HCT116 (cell line): ENCODE measurements around the gene FYCO1. TPM values are rescaled to one million over a fixed set of nuclear protein-coding genes. Genes with fewer than 3 reads are reported as not detected.

ENCODE experiments used
- ATAC-seq: fragments of 200-7000 bp; cut with Tn5 transposase; 2 replicates; pipeline ENCODE4 v1.9.1; 2020; ENCODE audit warnings: mild to moderate bottlenecking, moderate library complexity
- BruUV-seq: library from RNA; stranded (reverse); fragments of 400-500 nt; replicated peaks from 2 replicates; lab custom pipeline; 2021; lab: Mats Ljungman, UMichigan
- CTCF ChIA-PET: fragments of 300-600 bp; sonication (Branson Sonifier 250); formaldehyde crosslinking; loops from one replicate; lab custom pipeline; 2021; ENCODE audit warnings: antibody characterized with exemption; lab: Charles Lee
- POLR2A ChIA-PET: fragments of 300-600, 350-600 bp; sonication (Branson Sonifier 250); formaldehyde crosslinking; loops from one replicate; lab custom pipeline; 2021; ENCODE audit warnings: antibody characterized with exemption; lab: Charles Lee
- RAD21 ChIA-PET, 2 experiments: fragments of 300-600 bp; sonication (Branson Sonifier 250); formaldehyde crosslinking; loops; one replicate each; lab custom pipeline; 2023; ENCODE audit warnings: low total read pairs in 2 of 2; ENCODE audit not compliant: uncharacterized antibody in 2 of 2, unreplicated experiment in 2 of 2, low non-redundant PET in 1 of 2; lab: Charles Lee
- DNase-seq: peaks from one replicate; pipeline ENCODE4 v3.0.0-alpha.2; 2010; ENCODE audit warnings: low read depth, low spot score
- H2AFZ ChIP-seq: fragments of 200-600 bp; shearing (Covaris generic), sonication (generic); 2 replicates; pipeline ENCODE4 v1.6.1; 2017; ENCODE audit warnings: low read depth, mixed run types, mixed read lengths, antibody characterized with exemption, low read length; ENCODE audit not compliant: poor library complexity, severe bottlenecking
- H3K27ac ChIP-seq: 2 replicates; pipeline ENCODE4 v1.5.1; 2012; ENCODE audit warnings: low read depth, low read length
- H3K27me3 ChIP-seq: fragments of 200-600 bp; sonication (generic); 2 replicates; pipeline ENCODE4 v1.6.1; 2016; ENCODE audit warnings: mixed run types, low read length, mixed read lengths; ENCODE audit not compliant: insufficient read depth
- H3K36me3 ChIP-seq, 2 experiments: fragments of 200-500 bp in 1 of 2; fragments of 200-600 bp in 1 of 2; sonication (Bioruptor generic) in 1 of 2; sonication (generic) in 1 of 2; 2 replicates each; pipeline versions ENCODE4 v1.5.1 to v1.6.1; 2014 to 2016; ENCODE audit warnings: low read length in 2 of 2, inconsistent platforms in 1 of 2, mixed read lengths in 1 of 2, mixed run types in 1 of 2; ENCODE audit not compliant: insufficient read depth in 2 of 2, control insufficient read depth in 1 of 2
- H3K4me1 ChIP-seq, 2 experiments: fragments of 200-600 bp in 1 of 2; sonication (generic) in 1 of 2; 2 replicates each; pipeline versions ENCODE4 v1.5.1 to v1.6.1; 2012 to 2017; ENCODE audit warnings: low read length in 2 of 2, inconsistent platforms in 1 of 2, mild to moderate bottlenecking in 1 of 2, mixed read lengths in 1 of 2, mixed run types in 1 of 2, moderate library complexity in 1 of 2; ENCODE audit not compliant: insufficient read depth in 2 of 2, control insufficient read depth in 1 of 2
- H3K4me2 ChIP-seq: fragments of 200-600 bp; sonication (generic); 2 replicates; pipeline ENCODE4 v1.6.1; 2017; ENCODE audit warnings: mixed run types, low read length, mixed read lengths
- H3K4me3 ChIP-seq, 2 experiments: fragments of 200-600 bp in 1 of 2; sonication (generic) in 1 of 2; replicated peaks in 1 of 2; 2 replicates each; pipeline ENCODE4 v1.5.1; 2011 to 2016; ENCODE audit warnings: low read length in 2 of 2, control low read depth in 1 of 2, low read depth in 1 of 2, mild to moderate bottlenecking in 1 of 2, mixed read lengths in 1 of 2, mixed run types in 1 of 2
- H3K79me2 ChIP-seq: fragments of 200-600 bp; sonication (generic); 2 replicates; pipeline ENCODE4 v1.6.1; 2017; ENCODE audit warnings: mild to moderate bottlenecking, mixed run types, low read length, moderate library complexity, mixed read lengths; ENCODE audit not compliant: insufficient read depth
- H3K9ac ChIP-seq: fragments of 200-600 bp; sonication (generic); 2 replicates; pipeline ENCODE4 v1.6.1; 2016; ENCODE audit warnings: low read length, mixed read lengths
- H3K9me2 ChIP-seq: fragments of 200-600 bp; sonication (generic), shearing (Covaris generic); 2 replicates; pipeline ENCODE4 v1.6.1; 2017; ENCODE audit warnings: mixed run types, mild to moderate bottlenecking, moderate library complexity; ENCODE audit not compliant: insufficient read depth
- H3K9me3 ChIP-seq, 2 experiments: fragments of 200-500 bp in 1 of 2; fragments of 200-600 bp in 1 of 2; sonication (Bioruptor generic) in 1 of 2; sonication (generic) in 1 of 2; 2 replicates each; pipeline ENCODE4 v1.6.1; 2014 to 2017; ENCODE audit warnings: low read length in 2 of 2, mixed read lengths in 2 of 2, inconsistent platforms in 1 of 2, low read depth in 1 of 2, mild to moderate bottlenecking in 1 of 2, mixed run types in 1 of 2, moderate library complexity in 1 of 2; ENCODE audit not compliant: control insufficient read depth in 1 of 2, insufficient read depth in 1 of 2
- H4K20me1 ChIP-seq: fragments of 200-600 bp; sonication (generic), shearing (Covaris generic); 2 replicates; pipeline ENCODE4 v1.6.1; 2017; ENCODE audit warnings: mixed run types, mild to moderate bottlenecking, moderate library complexity; ENCODE audit not compliant: insufficient read depth
- CBX3 ChIP-seq: IDR thresholded peaks from 2 replicates; pipeline ENCODE4 v1.6.1; 2012; ENCODE audit warnings: low read depth
- EGR1 ChIP-seq: IDR thresholded peaks from 2 replicates; pipeline ENCODE4 v1.6.1; 2012; ENCODE audit warnings: low read depth
- ELF1 ChIP-seq: IDR thresholded peaks from 2 replicates; pipeline ENCODE4 v1.6.1; 2012; ENCODE audit warnings: low read depth, borderline replicate concordance
- EZH2phosphoT487 ChIP-seq: fragments of 200-600 bp; IDR thresholded peaks from 2 replicates; pipeline ENCODE4 v1.6.1; 2018; ENCODE audit warnings: antibody characterized with exemption, borderline replicate concordance
- FOSL1 ChIP-seq: IDR thresholded peaks from 2 replicates; pipeline ENCODE4 v1.6.1; 2012; ENCODE audit warnings: low read depth
- RAD21 ChIP-seq: IDR thresholded peaks from 2 replicates; pipeline ENCODE4 v1.6.1; 2012; ENCODE audit warnings: low read depth, mild to moderate bottlenecking
- SP1 ChIP-seq: IDR thresholded peaks from 2 replicates; pipeline ENCODE4 v1.6.1; 2012; ENCODE audit warnings: low read depth
- YY1 ChIP-seq: IDR thresholded peaks from 2 replicates; pipeline ENCODE4 v1.6.1; 2011; ENCODE audit warnings: low read length, low read depth, moderate library complexity, mild to moderate bottlenecking; ENCODE audit not compliant: insufficient replicate concordance; ENCODE audit errors: extremely low read depth
- ZFX ChIP-seq: fragments of 450-650 bp; IDR thresholded peaks from 2 replicates; pipeline ENCODE4 v1.6.1; 2017
- ZNF274 ChIP-seq: fragments of 200-500 bp; sonication (Bioruptor generic); IDR thresholded peaks from 2 replicates; pipeline ENCODE4 v1.6.1; 2014; ENCODE audit warnings: mild to moderate bottlenecking, low read depth, low read length, inconsistent platforms
- intact Hi-C: fragments of 100-400 bp; cut with micrococcal nuclease; formaldehyde crosslinking; loops from 2 replicates; pipeline ENCODE4 v1.10.0; 2022
- total RNA-seq: library from RNA; stranded (reverse); gene quantifications from one replicate; pipeline ENCODE4 v1.2.1, GENCODE V29; 2021; ENCODE audit not compliant: unreplicated experiment
- TF ChIP-seq, protein P1 (sequence below): IDR thresholded peaks from 2 replicates; pipeline ENCODE4 v1.6.1; 2012; ENCODE audit warnings: low read depth
- TF ChIP-seq, protein P2 (sequence below): IDR thresholded peaks from 2 replicates; pipeline ENCODE4 v1.6.1; 2012
- TF ChIP-seq, protein P3 (sequence below): IDR thresholded peaks from 2 replicates; pipeline ENCODE4 v1.6.1; 2012

The FYCO1 gene
- total RNA-seq, 1 experiment from 2014 or later: 15.8 TPM

DNA sequence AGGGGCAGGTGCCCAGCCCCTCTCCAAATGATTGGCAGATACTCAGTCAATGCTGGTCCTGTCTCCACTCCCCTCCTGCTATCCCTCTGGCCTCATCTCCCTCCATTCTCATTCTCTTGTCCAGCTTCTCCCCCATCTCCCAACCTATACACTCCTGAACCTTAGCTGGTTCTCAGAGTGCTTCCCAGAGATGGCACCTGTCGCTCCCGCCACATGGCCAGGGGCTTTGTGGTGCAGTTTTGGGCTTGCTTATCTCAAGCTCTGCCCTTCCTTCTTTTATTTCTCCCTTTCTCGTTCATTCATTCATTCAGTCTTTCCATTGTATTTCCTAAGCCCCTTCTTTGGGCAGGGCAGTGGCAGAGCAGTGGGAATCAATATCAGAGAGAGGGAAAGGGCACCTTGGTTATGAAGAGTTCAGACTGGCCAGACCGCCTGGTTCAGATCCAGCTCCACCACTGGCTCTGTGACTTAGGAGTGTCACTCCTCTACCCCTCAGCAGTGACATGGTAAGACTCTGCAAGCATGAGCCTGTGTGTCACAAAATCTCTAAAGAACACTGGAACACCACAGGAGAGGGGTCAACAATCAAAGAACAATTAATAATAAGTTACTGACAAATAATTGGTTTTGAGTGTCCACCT lies 72.6 kb downstream of the FYCO1 start:
- H3K9me2 ChIP-seq: no peaks in the 10 kb centered on the region
- H3K4me2 ChIP-seq: no peak overlapping the region
- intact Hi-C loops: loop anchor here (10.0 kb wide), 2 partner anchors 698 to 888 kb away; partner anchors contain the start of gene TMEM158
- no peaks in the 10 kb centered on the region for H3K79me2 ChIP-seq
- no TSS peak for BruUV-seq
- no peak for ATAC-seq
- peaks cover 2 to 8% of the 10 kb centered on the region in 2 experiments; a peak in 1 of 4 replicates for H3K36me3 ChIP-seq
- peaks cover 5 to 15% of the 10 kb centered on the region in 2 experiments for H3K4me1 ChIP-seq
- RAD21 ChIA-PET: no interaction called here
- H3K9me3 ChIP-seq: no peaks in the 10 kb centered on the region
- no peak overlapping the region for H3K27ac ChIP-seq
- POLR2A ChIA-PET: no interaction called here
- TF ChIP-seq ZNF274 (no peak), YY1 (no peak), CBX3 (no peak), ZFX (no peak), RAD21 (no peak), SP1 (no peak), ELF1 (no peak), EGR1 (no peak), EZH2phosphoT487 (no peak), FOSL1 (no peak)
- TF ChIP-seq, protein P1, sequence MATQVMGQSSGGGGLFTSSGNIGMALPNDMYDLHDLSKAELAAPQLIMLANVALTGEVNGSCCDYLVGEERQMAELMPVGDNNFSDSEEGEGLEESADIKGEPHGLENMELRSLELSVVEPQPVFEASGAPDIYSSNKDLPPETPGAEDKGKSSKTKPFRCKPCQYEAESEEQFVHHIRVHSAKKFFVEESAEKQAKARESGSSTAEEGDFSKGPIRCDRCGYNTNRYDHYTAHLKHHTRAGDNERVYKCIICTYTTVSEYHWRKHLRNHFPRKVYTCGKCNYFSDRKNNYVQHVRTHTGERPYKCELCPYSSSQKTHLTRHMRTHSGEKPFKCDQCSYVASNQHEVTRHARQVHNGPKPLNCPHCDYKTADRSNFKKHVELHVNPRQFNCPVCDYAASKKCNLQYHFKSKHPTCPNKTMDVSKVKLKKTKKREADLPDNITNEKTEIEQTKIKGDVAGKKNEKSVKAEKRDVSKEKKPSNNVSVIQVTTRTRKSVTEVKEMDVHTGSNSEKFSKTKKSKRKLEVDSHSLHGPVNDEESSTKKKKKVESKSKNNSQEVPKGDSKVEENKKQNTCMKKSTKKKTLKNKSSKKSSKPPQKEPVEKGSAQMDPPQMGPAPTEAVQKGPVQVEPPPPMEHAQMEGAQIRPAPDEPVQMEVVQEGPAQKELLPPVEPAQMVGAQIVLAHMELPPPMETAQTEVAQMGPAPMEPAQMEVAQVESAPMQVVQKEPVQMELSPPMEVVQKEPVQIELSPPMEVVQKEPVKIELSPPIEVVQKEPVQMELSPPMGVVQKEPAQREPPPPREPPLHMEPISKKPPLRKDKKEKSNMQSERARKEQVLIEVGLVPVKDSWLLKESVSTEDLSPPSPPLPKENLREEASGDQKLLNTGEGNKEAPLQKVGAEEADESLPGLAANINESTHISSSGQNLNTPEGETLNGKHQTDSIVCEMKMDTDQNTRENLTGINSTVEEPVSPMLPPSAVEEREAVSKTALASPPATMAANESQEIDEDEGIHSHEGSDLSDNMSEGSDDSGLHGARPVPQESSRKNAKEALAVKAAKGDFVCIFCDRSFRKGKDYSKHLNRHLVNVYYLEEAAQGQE: no peak
- TF ChIP-seq, protein P2, sequence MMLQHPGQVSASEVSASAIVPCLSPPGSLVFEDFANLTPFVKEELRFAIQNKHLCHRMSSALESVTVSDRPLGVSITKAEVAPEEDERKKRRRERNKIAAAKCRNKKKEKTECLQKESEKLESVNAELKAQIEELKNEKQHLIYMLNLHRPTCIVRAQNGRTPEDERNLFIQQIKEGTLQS: no peak
- TF ChIP-seq, protein P3, sequence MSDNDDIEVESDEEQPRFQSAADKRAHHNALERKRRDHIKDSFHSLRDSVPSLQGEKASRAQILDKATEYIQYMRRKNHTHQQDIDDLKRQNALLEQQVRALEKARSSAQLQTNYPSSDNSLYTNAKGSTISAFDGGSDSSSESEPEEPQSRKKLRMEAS: no peak
- no peak overlapping the region for H2AFZ ChIP-seq
- CTCF ChIA-PET: interaction anchor here (1.6 kb wide), 1 partner anchor 455 kb away, joined by 4 read pairs; no protein-coding TSS in a partner anchor
- no peak overlapping the region for H3K4me3 ChIP-seq
- no peaks in the 10 kb centered on the region for H3K27me3 ChIP-seq
- H4K20me1 ChIP-seq: no peaks in the 10 kb centered on the region
- no peak for DNase-seq
- no peak overlapping the region for H3K9ac ChIP-seq
